ENCODE results near the gene NCOA7.

GRCh38 chr6:125831659-125832058, 40.9 kb downstream of the NCOA7 start:
- TF ChIP-seq CTCF (IDR thresholded peaks at IDR 0.05; ENCODE audit: low read length) (no peak), EZH2 (IDR thresholded peaks at IDR 0.05; ENCODE audit: borderline replicate concordance, low read length) (no peak)
